ENCODE data around the gene RGMA.

The RGMA gene, protein sequence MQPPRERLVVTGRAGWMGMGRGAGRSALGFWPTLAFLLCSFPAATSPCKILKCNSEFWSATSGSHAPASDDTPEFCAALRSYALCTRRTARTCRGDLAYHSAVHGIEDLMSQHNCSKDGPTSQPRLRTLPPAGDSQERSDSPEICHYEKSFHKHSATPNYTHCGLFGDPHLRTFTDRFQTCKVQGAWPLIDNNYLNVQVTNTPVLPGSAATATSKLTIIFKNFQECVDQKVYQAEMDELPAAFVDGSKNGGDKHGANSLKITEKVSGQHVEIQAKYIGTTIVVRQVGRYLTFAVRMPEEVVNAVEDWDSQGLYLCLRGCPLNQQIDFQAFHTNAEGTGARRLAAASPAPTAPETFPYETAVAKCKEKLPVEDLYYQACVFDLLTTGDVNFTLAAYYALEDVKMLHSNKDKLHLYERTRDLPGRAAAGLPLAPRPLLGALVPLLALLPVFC

GRCh38 chr15:93088981-93089726 lies at the start of gene RGMA:
Gene RGMA, minus strand, starts transcription at chr15:93089211. Its CDS starts 279 bp downstream, at chr15:93088932.
- DNase-seq: no peak

- no peak for DNase-seq
These were observed 47.6 kb upstream of the RGMA start for GRCh38 chr15:93136606-93137005.

DNA sequence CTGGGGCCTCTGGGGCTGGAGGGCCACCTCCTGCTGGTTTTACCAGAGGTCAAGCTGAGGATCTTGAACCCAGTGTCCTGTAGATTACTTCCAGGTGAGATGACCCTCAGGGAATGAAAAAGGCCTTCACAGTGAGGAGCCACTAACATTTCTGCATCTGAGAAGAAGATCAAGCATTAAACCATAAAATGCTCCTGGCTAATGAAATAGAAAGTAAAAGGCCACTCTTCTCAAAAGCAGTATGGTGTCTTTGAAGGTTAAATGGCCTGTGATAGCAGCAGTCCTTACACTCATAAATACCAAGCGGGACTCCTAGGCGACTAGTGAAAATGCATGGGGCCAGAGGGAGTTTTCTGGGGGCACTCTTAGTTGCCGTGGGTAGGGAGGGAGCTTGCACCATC lies 47.0 kb upstream of the RGMA start:
- no peak for DNase-seq

DNA sequence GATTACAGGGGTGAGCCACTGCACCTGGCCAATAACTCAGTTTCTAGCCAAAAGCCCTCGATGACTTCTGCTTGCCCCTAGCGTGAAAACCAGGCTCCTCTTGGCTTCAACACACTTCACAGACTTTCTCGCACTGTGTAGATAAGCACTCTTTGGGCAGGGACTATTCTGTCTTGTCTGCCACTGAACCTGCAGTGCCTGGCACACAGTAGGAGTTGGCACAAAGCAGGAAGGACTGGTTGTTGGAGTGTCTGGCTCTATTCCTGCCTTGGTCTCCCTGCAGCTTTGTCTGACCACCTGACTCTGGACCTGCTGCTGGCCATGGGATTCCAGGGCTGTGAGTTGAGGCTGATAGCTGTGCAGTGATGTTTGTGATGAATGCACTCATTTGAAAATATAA lies 46.4 kb upstream of the RGMA start:
- DNase-seq: no peak

DNA sequence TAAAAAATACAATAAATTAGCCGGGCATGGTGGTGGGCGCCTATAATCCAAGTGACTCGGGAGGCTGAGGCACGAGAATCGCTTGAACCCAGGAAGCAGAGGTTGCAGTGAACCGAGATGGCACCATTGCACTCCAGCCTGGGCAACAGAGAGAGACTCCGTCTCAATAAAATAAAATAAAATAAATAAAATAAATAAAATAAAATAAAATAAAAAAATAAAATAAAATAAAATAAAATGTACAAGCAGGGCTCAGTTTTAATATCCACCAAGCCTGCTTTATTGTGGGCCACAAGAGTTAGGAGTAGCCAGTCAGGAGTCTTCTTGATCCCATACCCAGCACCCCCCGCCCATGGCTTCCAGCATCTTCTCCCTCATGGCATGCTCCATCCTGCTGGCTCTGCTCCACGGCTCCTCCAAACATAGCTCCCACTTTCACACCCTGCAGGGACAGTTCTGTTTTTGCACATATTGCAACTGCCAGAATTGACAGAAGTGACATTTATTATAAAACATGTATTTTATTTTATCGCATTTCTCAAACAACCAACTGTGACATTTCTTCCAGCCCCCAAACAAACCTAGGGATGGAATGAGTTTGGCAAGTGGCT lies 42.6 kb upstream of the RGMA start:
- no peak for DNase-seq

GRCh38 chr15:93129702-93130488 lies 40.9 kb upstream of the RGMA start:
- no peak for DNase-seq

DNA sequence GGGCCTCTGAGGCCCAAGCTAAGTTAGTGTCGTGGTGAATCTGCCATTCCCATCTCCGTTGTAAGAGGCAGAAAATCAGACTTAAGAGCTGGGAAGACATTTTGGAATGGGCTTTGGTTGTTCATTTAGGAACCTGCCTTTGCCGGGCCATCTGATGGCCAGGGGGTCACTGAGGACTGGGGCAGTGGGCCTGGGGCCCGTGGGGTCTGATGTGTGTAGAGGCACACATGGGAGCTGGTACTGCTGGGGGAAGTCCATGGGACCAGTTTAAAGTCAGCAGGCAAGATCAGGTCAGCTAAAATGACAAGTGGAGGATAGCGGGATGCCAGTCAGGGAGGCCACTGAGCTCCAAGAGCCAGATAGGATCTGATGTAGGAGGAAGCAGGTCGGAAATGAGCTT lies 38.3 kb upstream of the RGMA start:
- DNase-seq: no peak

DNA sequence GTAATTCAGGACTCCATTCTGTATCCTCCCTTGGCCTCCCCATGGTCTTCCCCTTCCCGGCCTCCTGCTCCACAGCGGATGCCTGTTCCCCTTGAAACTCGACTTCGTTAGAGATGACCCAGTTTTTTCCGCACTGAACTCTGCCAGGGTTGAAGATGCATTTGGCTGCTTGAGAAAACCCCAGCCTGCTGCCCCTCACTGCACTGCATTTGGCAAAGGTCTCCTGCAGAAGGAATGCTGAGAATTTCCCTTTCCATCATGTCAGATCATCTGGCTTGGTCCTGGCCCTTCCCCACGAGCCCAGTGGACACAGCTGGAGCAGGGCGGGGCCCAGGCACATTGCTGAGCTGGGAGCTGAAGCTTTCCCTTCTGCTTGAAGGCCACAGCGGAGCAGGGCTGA lies 37.6 kb upstream of the RGMA start:
- no peak for DNase-seq

- DNase-seq: no peak
These were observed 37.1 kb upstream of the RGMA start for GRCh38 chr15:93126148-93126547.

- no peak for DNase-seq
These were observed 35.1 kb upstream of the RGMA start for GRCh38 chr15:93124126-93124525.

DNA sequence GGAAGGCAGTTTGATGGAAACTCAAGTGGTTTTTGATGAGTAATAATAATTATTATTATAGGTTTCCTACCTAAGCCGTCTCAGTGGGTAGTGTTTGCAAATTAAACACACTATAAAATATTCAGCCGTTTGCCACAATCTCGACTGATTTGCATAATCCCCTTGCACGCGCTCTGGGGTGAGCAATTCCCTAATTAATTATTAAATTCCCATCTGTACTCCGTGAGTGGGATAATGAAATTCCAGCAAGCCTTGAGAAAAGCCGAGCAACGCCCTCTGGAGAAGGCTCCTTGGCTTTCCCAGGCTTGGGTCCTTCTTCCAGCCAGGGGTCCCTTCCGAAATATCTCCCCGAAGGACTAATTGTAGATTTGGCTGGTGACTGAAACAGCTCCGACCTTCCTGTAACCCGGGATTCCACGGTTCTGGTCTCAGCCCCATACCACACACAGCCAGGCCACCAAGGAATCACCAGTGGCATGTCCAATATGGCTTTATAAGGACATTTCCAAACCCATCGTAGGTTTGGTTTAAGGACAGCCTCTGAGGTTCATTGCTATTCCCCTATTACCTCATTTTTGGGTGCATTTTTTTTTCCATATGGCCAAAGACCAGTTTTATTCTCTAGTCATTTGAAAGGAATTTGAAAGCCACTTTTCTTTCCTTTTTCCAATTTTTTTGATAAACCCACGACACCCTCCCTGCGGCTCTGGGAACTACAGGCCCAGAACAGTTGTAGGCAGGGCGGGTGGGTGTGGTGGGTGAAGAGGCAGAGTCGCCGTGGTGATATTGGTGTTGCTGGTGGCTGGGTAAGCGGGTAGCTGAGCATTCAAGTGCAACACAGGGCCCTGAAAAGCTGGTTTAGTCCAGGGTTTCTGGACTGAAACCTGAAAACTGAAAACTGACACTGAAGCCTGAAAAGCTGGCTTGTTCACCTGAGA lies 33.2 kb upstream of the RGMA start:
- no peak for DNase-seq

- DNase-seq: no peak
These were observed 32.1 kb upstream of the RGMA start for GRCh38 chr15:93121107-93121506.

DNA sequence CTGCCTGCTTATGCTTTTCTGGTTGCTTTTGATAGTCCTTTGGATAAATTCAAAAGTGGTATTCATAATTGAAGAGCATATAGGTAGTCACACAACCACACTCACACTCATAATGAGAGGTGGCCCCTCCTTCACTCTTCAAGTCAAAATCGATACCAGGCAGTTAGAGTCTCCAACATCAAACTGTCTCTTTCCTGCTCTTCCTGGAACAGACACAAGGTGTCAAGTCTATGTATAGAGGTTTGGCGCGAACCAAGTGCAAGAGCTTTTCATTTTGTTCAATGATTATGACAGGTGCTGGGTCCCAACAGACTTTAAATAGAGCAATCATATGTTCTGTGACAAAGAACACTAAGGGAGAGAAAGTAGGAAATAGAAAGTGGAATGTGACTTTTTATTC lies 29.9 kb upstream of the RGMA start:
- peak; percentile 75 for DNase-seq

DNA sequence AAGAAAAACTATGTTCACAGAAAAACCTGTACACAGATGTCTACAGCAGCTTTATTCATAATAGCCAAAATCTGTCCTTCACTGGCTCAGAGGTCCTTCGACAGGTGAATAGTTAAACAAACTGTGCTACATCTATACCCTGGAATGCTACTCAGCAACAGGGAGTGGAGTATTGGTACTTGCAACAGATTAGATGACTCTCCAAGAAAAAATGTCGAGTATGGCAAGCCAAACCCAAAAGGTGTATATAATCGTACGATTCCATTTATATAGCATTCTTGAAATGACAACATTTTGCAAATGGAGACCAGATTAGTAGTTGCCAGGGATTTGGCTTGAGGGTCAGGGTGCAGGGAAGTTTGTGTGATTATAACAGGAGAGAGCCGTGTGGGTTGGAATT lies 22.4 kb upstream of the RGMA start:
- DNase-seq: no peak

GRCh38 chr15:93110502-93111040 lies 21.6 kb upstream of the RGMA start:
- no peak for DNase-seq

GRCh38 chr15:93109336-93110102 lies 20.5 kb upstream of the RGMA start:
- DNase-seq: no peak

DNA sequence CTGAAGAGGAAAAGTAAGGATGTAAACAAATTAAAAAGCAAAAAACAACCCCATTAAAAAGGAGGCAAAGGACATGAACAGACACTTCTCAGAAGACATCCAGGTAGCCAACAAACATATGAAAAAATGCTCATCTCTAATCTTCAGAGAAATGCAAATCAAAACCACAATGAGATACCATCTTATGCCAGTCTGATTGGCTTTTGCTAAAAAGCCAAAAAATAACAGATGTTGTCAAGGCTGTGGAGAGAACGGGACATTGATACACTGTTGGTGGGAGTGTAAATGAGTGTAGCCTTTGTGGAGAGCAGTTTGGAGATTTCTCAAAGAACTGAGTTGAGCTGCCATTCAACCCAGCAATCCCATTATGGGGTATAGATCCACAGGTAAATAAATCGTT lies 18.6 kb upstream of the RGMA start:
- DNase-seq: no peak

DNA sequence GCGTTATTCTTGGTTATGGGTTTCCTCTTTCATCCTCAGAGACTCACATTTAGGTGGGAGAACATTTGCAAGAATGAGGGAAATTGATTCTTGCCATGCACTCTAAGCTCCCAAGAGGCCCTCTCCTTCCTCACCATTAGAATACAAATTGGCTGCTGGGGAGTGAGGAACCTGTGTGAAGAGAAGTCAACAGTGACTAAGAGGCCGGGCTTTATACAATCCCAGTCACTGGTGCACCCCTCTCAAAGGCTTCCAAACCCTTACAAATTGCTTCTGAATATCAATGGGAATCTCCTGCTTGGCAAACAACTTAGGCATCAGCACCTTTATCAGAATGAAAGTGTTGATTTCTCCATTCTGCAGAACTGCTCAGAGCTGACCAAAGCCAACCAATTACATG lies 16.5 kb upstream of the RGMA start:
- no peak for DNase-seq

DNA sequence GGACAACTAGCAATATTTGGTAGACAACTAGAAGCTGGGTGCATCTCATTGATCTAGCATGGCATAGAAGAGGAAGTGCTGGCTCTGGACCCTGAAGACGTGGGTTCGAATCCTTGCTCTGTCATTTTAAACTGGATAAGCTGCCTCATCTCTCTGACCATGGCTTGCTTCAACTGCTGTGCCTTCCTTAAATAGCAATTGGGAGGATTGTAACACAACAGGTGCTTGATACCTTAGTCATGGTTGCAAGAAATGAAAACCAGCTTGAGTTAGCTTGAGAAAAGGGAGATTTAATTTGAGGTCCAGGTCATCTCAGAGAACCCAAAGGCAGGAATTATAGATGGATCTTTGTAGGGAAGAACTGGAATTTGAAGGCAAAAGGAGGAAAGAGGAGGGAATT lies 14.8 kb upstream of the RGMA start:
- DNase-seq: no peak

- no peak for DNase-seq
These were observed 13.2 kb upstream of the RGMA start for GRCh38 chr15:93102211-93102610.

- DNase-seq: no peak
These were observed 4.8 kb upstream of the RGMA start for GRCh38 chr15:93093765-93094164.

Measured in activated CD4-positive, alpha-beta T cell treated with anti-CD3 and anti-CD28 coated beads, Interleukin-2, Interleukin-6, amounts not matched to agents 100 ng/mL and 50 ng/mL, durations not matched to agents 16 hours and 8 hours (primary cell).